ENCODE data around the gene HERC2. TPM values are rescaled to one million over a fixed set of nuclear protein-coding genes. Genes with fewer than 3 reads are reported as not detected.

HERC2 gene
- total RNA-seq, 1 experiment from 2014 or later: 69.2 TPM

DNA sequence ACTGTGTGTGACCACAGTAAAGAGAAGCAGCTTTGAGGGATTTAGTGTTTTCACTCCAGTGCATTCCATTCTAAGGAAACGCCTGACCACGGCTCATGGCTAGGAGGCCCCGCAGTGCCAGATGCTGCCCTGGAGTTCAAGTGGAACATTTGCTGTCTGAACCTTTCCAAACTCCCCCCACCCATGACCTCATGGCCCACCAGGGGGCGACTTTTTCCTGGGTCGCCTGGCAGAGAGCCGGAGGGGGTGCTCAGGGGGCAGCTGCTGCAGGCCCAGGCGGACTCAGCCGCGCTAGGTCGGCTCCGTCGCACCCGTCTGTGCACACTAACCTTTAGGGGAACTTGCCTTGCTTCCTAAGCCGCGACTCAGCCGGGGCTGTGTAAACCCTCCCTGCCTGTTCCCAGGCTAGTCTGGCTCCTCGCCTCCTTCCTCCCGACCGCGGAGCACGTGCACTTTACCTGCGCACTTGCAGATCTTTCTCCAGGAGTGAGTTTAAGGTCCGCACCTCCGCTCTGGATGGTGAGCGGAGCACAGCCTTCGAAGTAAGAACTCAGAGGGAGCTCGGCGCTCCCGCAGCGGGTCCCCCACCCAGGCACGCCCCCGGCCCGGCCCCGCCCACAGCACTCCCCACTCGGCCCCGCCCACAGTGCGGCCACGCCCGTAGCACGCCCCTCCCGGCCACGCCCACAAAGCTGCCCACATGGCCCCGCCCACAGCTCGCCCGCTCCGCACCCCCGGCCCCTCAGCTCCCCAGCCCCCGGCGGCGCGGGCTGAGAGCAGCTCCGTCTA, 223.0 kb downstream of the HERC2 start, which contains the start of gene OCA2:
Gene OCA2, minus strand, starts transcription at position 550 of the 789 bp plus-strand sequence. CDS start 17,441 bp downstream, outside the sequence.
- Histone ChIP-seq H3K9ac (ENCODE audit: extremely low read depth, insufficient read length, low read length) (no peak within 1 kb of the TSS), H3K9me3 (ENCODE audit: control insufficient read depth, low read depth, low read length) (no peaks in the 10 kb centered on the region), H3K23ac (ENCODE audit: insufficient read length, low read depth, low read length) (no peak within 1 kb of the TSS), H2BK5ac (ENCODE audit: insufficient read length, low read length) (no peak within 1 kb of the TSS), H2AFZ (ENCODE audit: low read length) (no peak within 1 kb of the TSS), H2BK20ac (ENCODE audit: low read depth, low read length, poor library complexity, severe bottlenecking) (no peak within 1 kb of the TSS), H3K4ac (ENCODE audit: low read depth, low read length) (no peak within 1 kb of the TSS), H3K4me1 (ENCODE audit: insufficient read depth, low read length) (no peaks in the 10 kb centered on the region; the same call in 1 of the 2 replicates), H3K56ac (ENCODE audit: insufficient read length, low read depth, low read length) (no peak within 1 kb of the TSS), H3K18ac (ENCODE audit: insufficient read length, low read depth, low read length) (no peak within 1 kb of the TSS), H2BK120ac (ENCODE audit: low read depth, low read length, poor library complexity, severe bottlenecking) (no peak within 1 kb of the TSS), H3K27me3 (ENCODE audit: insufficient read depth, low read length) (peaks cover 52% of the 10 kb centered on the region), H4K5ac (ENCODE audit: insufficient read length, low read depth, low read length) (no peak within 1 kb of the TSS), H3T11ph (ENCODE audit: low read length) (no peak within 1 kb of the TSS), H4K8ac (replicated peaks; ENCODE audit: insufficient read length, low read depth, low read length) (no peak within 1 kb of the TSS), H2AK5ac (ENCODE audit: insufficient read length, low read length) (no peak within 1 kb of the TSS), H3K27ac (ENCODE audit: insufficient read length, low read depth, low read length) (no peak within 1 kb of the TSS), H3K23me2 (ENCODE audit: insufficient read length, low read depth, low read length, poor library complexity, severe bottlenecking) (peaks cover 17% of the 10 kb centered on the region), H3K79me1 (ENCODE audit: insufficient read depth, low read depth, low read length, poor library complexity, severe bottlenecking) (no peaks in the 10 kb centered on the region), H3K4me2 (ENCODE audit: insufficient read depth, insufficient read length, low read length) (peak within 1 kb of the TSS; percentile 65), H3K14ac (ENCODE audit: insufficient read depth, low read length) (no peak within 1 kb of the TSS), H4K20me1 (ENCODE audit: control insufficient read depth, insufficient read depth, insufficient read length) (no peaks in the 10 kb centered on the region), H4K91ac (ENCODE audit: insufficient read length, low read depth, low read length) (no peak within 1 kb of the TSS), H2BK15ac (ENCODE audit: low read depth, low read length) (no peak within 1 kb of the TSS), H2BK12ac (ENCODE audit: insufficient read length, low read depth, low read length) (no peak within 1 kb of the TSS), H3K79me2 (ENCODE audit: insufficient read depth, low read length) (no peaks in the 10 kb centered on the region)
- H3K27ac Mint-ChIP-seq: no peak within 1 kb of the TSS; a peak in 2 of 7 replicates
- peak; percentile 57 for TF ChIP-seq CTCF (conservative IDR thresholded peaks at IDR 0.05)
- peak within 1 kb of the TSS; percentile 60 to 83 for H3K4me3 Mint-ChIP-seq
- no CpG with 5 or more reads among the region's 52 CpGs for WGBS (ENCODE audit: extremely low coverage, insufficient read length, low lambda C conversion rate)
- peaks cover 0 to 3% (median 0%) of the 10 kb centered on the region in 3 experiments; a peak in 2 of 7 replicates for H3K36me3 Mint-ChIP-seq (ENCODE audit: insufficient read depth in 1 of 3, low read depth in 3 of 3)
- DNase-seq: peak; percentile 83
- H3K4me1 Mint-ChIP-seq: peaks cover 24 to 27% of the 10 kb centered on the region in 2 experiments
- peaks cover 6 to 11% of the 10 kb centered on the region in 2 experiments for H3K9me3 Mint-ChIP-seq
- H3K27me3 Mint-ChIP-seq (ENCODE audit: low read depth): peaks cover 93% of the 10 kb centered on the region

All from H9 (cell line).